GM21515 (cell line): ENCODE data around the gene B4GALNT4.
"Not testable (repeated sequence)": the region's sequence is repeated elsewhere in the genome, so short reads cannot be mapped to it uniquely, and the experiment has no call there.

Experiments used
- ATAC-seq: cut with Tn5 transposase; IDR thresholded peaks from one replicate; pipeline ENCODE4 v1.9.1; 2021; ENCODE audit not compliant: unreplicated experiment

The B4GALNT4 gene

DNA sequence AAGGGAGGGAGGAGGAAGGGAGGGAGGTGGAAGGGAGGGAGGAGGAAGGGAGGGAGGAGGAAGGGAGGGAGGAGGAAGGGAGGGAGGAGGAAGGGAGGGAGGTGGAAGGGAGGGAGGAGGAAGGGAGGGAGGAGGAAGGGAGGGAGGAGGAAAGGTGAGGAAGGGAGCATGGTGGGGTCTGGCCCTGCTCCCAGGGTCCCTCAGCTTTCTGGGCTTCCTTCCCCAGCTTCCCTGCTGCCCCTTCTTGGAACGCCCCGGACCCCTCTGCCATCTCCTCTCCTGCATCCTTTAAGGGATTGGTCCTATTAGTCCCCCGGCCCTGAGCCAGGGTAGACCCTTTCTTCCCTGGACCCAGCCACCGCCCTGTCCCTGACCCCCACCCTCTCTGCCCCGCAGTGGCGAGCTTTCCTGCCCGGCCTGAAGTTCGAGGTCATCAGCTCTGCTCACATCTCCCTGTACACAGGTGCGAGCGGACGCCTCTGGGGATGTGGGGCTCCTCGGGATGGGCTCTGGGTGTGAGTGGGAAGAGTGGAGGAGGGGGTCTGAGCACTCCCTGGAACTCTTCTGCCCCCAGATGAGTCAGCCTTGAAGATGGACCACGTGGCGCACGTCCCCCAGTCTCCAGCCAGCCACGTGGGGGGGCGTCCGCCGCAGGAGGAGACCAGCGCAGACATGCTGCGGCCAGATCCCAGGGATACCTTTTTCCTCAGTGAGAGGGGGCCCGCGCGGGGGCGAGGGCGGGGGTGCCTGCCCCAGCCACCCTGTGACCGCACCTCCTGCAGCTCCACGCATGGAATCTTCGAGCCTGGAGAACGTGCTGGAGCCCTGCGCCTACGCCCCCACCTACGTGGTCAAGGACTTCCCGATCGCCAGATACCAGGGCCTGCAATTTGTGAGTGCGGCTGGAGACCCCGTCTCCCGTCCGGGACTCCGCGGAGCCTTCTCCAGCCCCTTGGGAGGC, 6.0 kb downstream of the B4GALNT4 start:
- ATAC-seq, result no peak

DNA sequence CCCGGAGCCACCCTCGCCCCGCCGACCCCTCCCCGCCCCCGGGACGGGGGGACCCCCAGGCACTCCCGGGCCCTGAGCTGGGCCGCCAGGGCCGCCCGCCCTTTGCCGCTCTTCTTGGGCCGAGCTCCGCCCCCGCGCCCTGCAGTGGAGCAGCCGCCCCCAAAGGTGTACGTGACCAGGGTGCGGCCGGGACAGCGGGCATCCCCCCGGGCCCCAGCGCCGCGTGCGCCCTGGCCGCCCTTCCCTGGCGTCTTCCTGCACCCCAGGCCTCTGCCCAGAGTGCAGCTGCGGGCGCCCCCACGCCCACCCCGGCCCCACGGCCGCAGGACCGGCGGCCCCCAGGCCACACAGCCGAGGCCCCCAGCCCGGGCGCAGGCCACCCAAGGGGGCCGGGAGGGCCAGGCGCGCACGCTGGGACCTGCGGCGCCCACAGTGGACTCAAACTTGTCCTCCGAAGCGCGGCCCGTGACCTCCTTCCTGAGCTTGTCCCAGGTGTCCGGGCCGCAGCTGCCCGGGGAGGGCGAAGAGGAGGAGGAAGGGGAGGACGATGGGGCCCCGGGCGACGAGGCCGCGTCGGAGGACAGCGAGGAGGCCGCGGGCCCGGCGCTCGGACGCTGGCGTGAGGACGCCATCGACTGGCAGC, 7.4 kb downstream of the B4GALNT4 start:
- ATAC-seq, result no peak

DNA sequence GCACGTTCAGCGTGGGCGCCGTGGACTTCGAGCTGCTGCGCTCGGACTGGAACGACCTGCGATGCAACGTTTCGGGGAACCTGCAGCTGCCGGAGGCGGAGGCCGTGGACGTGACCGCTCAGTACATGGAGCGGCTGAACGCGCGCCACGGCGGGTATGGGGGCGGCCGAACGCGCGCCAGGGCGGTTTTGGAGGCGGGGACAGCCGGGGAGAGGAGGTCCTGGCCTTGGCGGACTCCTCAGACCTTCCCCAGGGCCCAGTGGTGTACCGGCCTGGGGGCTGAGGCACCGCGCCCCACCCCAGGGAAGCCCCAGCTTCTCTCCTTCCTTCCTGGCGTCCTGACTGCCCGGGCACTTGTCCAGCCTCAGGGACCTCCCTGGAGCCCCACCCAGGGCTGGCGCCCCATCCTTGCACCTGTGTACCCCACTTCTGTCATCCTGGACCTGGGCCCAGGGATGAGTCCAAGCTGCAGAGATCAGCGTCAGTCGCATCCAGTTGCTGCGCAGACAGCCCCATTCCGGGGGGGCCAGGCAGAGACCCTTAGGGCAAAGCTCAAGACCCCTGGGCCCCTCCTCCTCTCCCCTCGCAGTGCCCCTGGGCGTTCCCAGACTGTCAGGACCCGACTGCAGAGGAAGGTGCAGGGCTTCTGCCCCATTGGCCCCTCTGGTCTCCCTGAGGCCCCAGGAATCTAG, 8.0 kb downstream of the B4GALNT4 start:
- ATAC-seq, result no peak

DNA sequence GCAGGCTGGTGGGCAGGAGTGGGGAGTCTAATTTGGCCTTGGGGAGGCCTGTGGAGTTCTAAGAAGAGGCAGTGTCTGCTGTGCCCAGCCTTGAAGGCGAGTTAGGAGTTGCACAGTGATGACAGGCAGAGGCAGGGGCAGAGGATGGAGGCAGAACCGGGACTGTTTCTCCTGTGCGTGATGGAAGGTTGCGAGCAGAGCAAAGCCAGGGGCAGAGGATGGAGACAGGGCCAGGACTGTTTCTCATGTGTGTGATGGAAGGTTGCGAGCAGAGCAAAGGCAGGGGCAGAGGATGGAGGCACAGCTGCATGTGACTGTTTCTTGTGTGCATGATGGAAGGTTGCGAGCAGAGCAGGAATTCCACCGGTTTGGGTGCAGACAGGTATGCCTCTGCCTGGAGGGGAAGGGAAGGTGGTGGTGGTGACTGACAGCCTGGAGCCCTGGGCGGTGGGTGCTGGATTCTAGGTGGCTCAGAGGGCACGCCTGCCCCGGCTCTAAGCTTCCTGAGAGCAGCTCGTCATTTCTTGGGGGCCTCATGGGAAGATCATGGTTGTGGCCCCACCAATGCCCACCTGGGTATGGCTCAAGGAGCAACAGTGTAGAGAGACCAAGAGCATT, 8.7 kb downstream of the B4GALNT4 start:
- ATAC-seq, result no peak

DNA sequence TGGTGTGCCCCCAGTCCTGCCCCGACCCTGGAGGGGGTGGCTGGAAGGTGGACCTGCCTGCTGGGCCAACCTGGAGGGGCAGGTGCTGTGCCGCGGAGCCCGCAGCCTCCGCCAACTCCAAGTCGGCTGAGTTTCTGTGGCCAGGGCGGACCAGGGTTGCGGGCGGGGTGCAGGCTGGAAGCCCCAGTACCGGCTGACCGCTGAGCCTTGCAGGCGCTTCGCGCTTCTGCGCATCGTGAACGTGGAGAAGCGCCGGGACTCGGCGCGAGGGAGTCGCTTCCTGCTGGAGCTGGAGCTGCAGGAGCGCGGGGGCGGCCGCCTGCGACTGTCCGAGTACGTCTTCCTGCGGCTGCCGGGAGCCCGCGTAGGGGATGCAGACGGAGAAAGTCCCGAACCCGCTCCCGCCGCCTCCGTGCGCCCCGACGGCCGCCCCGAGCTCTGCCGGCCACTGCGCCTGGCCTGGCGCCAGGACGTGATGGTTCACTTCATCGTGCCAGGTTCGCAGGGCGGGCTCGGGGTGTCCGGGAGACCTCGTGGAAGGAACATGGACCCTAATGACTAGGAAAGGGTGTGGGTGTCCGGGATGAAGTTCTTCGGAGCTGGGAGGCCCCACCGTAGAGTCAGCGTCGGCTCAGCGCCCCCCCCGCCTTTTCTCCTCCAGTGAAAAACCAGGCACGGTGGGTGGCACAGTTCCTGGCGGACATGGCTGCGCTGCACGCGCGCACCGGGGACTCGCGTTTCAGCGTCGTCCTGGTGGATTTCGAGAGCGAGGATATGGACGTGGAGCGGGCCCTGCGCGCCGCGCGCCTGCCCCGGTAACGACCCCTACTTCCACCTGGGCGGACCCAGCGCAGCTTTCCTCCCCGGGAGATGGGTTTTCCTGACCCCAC, 10.2 kb downstream of the B4GALNT4 start:
- no peak for ATAC-seq

DNA sequence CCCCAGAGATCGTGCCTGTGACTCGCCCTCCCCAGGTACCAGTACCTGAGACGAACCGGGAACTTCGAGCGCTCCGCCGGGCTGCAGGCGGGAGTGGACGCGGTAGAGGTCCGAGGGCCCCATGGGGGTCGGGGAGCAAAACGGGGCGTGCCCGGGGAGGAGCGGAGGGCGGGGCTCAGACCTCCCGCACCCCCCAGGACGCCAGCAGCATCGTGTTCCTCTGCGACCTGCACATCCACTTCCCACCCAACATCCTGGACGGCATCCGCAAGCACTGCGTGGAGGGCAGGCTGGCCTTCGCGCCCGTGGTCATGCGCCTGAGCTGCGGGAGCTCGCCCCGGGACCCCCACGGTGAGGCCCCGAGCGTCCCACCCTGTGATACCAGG, 10.8 kb downstream of the B4GALNT4 start:
- no peak for ATAC-seq

DNA sequence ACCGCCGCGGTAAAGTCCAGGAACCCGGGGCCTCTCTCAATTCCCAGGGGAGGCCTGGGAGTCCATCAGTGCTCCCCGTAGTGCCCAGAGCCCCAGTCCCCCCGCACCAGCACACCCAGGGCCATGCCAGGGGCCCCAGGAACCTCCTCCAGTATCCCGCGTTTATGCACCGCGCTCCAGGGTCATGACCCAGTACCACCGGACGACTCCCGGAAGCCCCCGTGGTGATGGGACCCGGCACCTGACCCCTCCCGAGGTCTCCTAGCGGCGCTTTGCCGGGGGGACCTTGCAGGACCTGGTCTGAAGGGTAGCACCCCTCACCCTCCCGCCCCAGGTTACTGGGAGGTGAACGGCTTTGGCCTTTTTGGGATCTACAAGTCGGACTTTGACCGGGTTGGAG, 11.2 kb downstream of the B4GALNT4 start:
- ATAC-seq, result no peak

DNA sequence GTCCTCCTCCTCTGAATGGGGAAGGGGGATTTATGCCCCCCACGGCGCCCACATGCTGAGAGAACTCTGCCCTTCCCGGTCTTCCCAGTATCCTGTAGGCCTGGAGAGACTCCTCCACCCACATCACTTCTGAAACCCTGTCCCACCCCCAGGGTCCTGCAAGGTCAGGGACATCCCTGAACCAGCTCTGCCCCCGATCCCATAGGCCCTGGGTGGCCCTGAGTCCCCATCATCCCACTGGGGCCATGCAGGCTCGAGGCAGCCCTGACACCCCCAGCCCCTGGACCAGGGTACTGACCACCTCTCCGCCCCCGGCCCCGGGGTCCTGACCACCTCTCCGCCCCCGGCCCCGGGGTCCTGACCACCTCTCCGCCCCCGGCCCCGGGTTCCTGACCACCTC, 11.7 kb downstream of the B4GALNT4 start:
- no peak for ATAC-seq

DNA sequence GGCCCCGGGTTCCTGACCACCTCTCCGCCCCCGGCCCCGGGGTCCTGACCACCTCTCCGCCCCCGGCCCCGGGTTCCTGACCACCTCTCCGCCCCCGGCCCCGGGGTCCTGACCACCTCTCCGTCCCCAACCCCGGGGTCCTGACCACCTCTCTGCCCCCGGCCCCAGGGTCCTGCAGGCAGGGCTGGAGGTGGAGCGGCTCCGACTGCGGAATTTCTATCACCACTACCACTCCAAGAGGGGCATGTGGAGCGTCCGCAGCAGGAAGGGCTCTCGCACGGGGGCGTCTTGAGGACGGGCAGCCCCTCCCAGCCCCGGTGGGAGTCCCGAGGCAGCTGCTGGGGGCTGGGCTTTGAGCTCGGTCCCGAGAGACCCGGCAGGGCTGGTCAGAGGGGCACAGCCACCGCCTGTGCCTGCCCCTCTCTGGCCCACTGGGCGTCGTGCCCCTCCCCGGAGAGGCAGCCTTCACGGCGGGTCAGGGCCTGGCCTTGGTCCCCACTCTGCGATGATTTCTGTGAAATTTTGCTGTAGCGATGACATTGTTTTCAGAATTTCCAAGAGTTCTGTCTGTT, 12.3 kb downstream of the B4GALNT4 start:
- no peak for ATAC-seq

DNA sequence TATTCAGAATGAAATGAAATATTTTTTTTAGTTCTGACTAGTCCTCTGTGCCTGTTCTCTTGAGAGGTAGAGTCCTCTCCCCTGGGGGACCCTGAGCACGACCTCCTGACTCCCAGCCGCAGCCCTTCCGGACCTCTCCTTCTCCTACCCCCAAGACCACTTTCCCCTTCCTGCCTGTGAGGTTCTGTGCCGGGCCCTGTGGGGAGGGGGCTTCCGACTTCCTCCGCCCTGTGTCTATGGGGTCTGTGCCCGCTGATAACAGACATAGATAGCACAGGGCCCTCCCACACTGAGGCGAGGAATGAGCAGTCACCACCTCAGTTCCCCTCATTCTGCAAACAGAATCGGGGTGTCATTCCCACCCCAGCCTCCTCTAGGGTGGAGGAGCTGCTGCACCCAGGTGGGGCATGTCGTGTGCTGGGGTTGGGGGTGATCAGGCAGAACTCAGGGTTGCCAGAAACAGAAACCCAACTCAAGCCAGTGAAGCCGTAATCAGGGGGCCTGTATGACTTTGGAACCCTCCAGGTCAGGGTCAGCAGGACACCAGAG, 12.9 kb downstream of the B4GALNT4 start:
- ATAC-seq, result no peak

DNA sequence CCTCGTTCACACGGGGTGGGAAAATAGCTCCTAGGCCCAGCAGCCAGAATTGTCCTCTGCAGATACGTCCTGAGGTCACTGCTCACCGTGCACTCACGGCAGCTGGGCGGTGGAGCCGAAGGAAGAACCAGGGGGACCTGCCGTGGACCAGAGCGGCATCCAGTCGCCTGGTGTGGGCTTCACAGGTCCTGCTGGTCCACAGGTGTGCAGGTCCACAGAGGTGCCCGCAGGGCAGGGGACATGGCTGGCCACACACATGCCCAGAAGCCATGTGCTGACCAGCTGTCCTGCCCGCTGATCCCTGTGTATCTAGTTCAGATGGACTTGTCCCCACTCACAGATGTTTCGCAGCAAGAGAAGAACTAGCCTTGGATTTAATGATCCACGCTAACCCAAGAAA, 14.1 kb downstream of the B4GALNT4 start:
- ATAC-seq, result no peak

DNA sequence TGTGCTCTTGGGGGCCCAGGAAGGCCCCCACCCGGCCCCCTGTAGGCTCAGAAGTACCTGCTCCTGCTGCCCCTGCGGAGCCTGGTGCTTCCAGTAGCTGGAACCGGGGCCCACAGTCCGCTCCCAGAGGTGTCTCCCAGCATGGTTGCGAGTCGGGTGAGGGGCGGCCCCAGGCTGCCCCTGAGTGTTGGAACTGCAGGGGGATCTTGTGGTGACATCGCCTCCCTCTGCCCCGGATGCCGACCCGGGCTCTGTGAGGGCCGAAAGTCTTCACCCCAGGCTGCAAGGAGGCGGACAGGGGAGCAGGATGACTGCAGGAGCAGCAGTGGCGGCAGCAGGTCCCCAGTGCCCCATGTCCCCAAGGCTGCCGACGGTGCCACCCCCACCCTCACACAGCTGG, 15.2 kb downstream of the B4GALNT4 start:
- no peak for ATAC-seq

DNA sequence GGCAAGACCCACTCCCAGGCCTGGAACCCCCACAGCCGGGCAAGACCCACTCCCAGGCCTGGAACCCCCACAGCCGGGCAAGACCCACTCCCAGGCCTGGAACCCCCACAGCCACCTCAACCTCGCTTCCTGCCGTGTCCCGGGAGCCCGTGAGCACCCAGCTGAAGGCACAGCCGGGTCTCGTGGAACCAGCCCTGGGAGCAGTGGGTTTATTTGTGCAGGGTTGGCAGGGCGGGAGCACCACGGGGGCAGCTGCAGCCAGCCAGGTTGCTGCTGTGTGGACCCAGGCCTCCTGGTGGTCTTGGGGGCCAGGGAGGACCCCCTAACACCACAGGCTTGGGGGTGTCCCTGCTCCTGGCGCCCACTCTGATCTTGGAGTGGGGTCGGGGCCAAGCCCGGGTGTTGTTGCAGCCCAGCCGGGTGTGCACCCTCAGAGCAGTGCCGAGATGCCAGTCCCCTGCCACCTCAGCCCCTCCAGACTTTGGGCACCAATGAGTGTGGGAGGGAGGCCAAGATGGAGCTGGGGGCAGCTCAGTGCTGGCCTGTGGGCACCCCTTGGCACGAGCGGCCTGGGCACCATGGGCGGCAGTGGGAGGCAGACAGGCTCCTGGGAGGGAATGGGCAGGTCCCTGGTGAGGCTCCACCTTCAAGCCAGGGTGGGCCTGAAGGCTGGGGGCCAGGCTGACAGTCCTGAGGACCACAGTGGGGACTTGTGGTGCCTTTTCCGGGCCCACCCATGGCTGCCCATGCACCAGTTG, 16.5 kb downstream of the B4GALNT4 start:
- no peak for ATAC-seq

DNA sequence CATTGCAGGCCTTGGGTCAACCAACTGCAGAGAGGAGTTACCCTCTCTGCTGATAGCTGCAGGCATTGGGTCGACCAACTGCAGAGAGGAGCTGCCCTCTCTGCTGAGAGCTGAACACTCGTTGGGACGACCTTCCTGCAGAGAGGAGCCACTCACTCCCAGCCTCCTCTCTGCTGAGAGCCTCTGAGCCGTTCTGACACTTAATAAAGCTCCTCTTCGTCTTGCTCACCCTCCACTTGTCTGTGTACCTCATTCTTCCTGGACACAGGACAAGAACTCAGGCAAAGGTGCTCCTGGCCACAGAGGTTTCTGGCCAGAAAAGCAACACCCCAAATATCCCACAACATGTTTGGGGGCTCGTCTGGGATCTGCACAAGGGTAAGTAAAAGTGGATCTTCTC, 17.2 kb downstream of the B4GALNT4 start:
- no peak for ATAC-seq

DNA sequence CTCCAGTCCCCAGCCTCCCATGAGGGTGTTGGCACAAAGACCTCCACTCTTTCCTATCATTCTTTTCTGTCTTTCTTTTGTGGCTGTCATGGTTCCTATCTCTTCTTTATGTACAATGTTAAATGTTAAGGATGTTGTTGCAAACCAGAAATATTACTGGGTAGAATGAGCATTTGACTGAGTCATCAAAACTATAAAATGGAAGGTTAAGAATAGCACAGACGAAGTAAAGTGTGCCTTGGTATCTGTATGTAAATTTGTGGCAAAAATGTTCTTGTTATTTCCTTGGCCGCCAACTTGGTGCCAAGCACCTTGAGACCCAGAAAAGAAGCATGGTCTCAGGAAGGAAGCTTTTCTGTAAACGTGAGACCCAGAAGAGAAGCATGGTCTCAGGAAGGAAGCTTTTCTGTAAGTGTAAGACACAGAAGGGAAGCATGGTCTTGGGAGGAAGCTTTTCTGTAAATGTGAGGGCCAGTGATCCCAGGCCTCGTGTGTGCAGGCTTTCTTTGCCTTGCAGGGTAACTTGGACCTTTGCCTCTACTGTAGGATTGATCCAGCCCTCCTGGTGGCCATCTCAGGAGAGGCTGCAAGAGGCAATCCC, 18.0 kb downstream of the B4GALNT4 start:
- ATAC-seq, result no peak

DNA sequence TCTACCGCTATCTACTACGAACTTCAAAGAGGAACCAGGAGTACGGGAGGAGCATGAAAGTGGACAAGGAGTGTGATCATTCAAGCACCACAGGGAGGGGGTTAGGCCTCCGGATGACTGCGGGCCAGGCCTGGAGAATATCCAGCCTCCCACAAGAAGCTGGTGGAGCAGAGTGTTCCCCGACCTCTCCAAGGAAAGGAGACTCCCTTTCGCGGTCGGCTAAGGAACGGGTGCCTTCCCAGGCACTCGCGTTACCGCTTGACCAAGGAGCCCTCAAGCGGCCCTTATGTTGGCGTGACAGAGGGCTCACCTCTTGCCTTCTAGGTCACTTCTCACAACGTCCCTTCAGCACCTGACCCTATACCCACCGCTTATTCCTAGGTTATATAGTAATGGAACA, 20.1 kb downstream of the B4GALNT4 start:
- not testable (repeated sequence) for ATAC-seq

DNA sequence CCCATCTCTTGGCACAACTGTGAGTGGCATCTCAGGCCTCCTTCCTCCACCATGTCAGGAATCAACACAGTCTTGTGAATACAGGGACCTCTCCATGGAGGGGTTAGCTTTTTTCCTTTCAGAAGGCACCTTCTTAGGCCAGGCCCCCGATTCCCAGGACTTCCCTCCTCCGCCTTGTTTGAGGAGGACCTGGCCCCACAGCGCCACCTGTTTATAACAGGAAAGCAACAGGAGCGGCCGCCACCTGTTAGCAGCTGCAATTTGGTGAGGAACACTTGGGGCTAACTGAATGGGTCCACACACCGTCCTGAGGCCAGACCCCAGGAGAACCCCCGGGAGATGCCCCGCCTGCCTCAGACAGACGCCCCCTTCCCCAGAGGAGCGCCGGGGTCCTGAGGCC, 20.9 kb downstream of the B4GALNT4 start:
- ATAC-seq, result no peak

DNA sequence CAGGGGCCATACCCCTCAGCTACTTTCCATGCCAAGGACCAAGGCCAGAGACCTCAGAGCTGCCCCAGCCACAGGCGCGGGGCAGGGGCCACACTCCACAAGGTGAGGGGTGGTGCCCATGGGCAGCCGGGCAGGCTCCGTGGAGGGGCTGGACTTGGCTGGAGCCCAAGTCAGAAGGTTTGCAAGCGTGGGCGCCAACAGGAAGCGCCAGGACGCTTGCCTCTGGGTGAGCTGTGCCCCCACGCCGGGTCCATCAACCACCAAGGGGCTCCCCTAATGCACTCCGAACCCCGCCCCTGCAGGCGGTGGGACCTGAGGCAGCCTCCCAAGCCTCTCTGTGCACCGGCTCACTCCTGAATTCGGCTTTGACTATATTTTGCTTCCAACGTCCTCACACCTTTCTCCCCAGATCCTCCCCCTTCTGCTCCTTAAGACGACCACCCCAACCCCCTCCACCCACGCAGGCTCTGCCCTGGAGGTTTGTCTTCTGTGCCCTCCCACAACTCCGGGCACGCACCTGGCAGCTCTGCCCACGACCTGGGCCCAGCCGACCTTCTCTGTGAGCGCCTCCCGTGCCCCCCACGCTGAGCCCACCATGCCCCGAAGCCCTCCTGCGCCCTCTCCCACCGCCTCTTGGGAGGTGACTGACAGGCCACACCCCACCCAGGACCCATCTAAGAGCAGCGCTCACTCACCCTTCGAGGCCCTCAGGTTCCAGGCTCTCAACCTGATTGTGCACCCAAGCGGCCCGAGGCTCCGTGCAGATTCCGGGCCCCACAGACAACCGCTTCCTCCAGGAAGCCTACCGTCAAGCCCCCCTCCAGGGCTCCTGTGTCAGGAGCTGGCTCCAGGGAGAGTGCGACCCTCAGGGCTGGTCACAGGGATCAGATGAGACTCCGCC, 22.1 kb downstream of the B4GALNT4 start:
- no peak for ATAC-seq
